Panc1 (cell line): Measurements from ENCODE around the gene KRT10. TPM values are rescaled to one million over a fixed set of nuclear protein-coding genes. Genes with fewer than 3 reads are reported as not detected.

Experiments
- ATAC-seq: fragments of 200-7000 bp; cut with Tn5 transposase; 2 replicates; pipeline ENCODE4 v1.9.1; 2020; ENCODE audit warnings: mild to moderate bottlenecking, moderate library complexity
- BruUV-seq: library from RNA; stranded (reverse); fragments of 400-500 nt; replicated peaks from 2 replicates; lab custom pipeline; 2021; lab: Mats Ljungman, UMichigan
- CTCF ChIA-PET: fragments of 300-600 bp; sonication (Branson Sonifier 250); formaldehyde crosslinking; loops from one replicate; lab custom pipeline; 2022; ENCODE audit warnings: antibody characterized with exemption; lab: Charles Lee
- POLR2A ChIA-PET: fragments of 300-600 bp; sonication (Branson Sonifier 250); formaldehyde crosslinking; loops from one replicate; lab custom pipeline; 2022; ENCODE audit warnings: antibody characterized with exemption; lab: Charles Lee
- DNase-seq: peaks from one replicate; pipeline ENCODE4 v3.0.0-alpha.2; 2010; ENCODE audit warnings: low read depth, low spot score
- H3K27ac ChIP-seq: 2 replicates; pipeline ENCODE4 v1.5.1; 2011; ENCODE audit warnings: mild to moderate bottlenecking, low read length, inconsistent platforms
- H3K27me3 ChIP-seq: fragments of 200-500 bp; sonication (Bioruptor generic); 2 replicates; pipeline ENCODE4 v1.6.0; 2014; ENCODE audit warnings: low read length, inconsistent platforms; ENCODE audit not compliant: control insufficient read depth, insufficient read depth
- H3K36me3 ChIP-seq: fragments of 200-500 bp; sonication (Bioruptor generic); 2 replicates; pipeline ENCODE4 v1.5.1; 2014; ENCODE audit warnings: inconsistent platforms, mild to moderate bottlenecking, low read length, moderate library complexity; ENCODE audit not compliant: control insufficient read depth, insufficient read depth
- H3K4me1 ChIP-seq: 2 replicates; pipeline ENCODE4 v1.5.1; 2011; ENCODE audit warnings: inconsistent platforms, mild to moderate bottlenecking, low read length, moderate library complexity; ENCODE audit not compliant: control insufficient read depth, insufficient read depth
- H3K4me3 ChIP-seq, 2 experiments: 2 replicates each; pipeline ENCODE4 v1.5.1; 2011 to 2012; ENCODE audit warnings: low read depth in 2 of 2, low read length in 2 of 2, mild to moderate bottlenecking in 2 of 2, inconsistent platforms in 1 of 2, moderate library complexity in 1 of 2
- H3K9me3 ChIP-seq: fragments of 200-500 bp; sonication (Bioruptor generic); 2 replicates; pipeline ENCODE4 v1.5.1; 2014; ENCODE audit warnings: low read depth, mild to moderate bottlenecking, inconsistent platforms, low read length, moderate library complexity; ENCODE audit not compliant: control insufficient read depth, insufficient read depth
- CTCF ChIP-seq: fragments of 450-650 bp; IDR thresholded peaks from 2 replicates; pipeline ENCODE4 v1.5.1; 2017; ENCODE audit warnings: mild to moderate bottlenecking
- TCF7L2 ChIP-seq: IDR thresholded peaks from 2 replicates; pipeline ENCODE4 v1.6.1; 2011; ENCODE audit warnings: mild to moderate bottlenecking, low read depth, low read length, inconsistent platforms
- in situ Hi-C: cut with HindIII; loops from 2 replicates; pipeline ENCODE4 v1.10.0; 2016; ENCODE audit warnings: low sequenced_read_pairs, low pct_unique_long_range_greater_than_20kb
- intact Hi-C: fragments of 100-400 bp; cut with micrococcal nuclease; formaldehyde crosslinking; loops from one replicate; pipeline ENCODE4 v1.10.0; 2022; ENCODE audit not compliant: unreplicated experiment
- total RNA-seq: library from RNA; stranded (reverse); gene quantifications from one replicate; pipeline ENCODE4 v1.2.1, GENCODE V29; 2021; ENCODE audit not compliant: unreplicated experiment
- TF ChIP-seq, protein P1 (sequence below), 2 experiments: IDR thresholded peaks; 2 replicates each; pipeline ENCODE4 v1.6.1; 2011 to 2012; ENCODE audit warnings: low read depth in 2 of 2, control low read depth in 1 of 2, low read length in 1 of 2, mild to moderate bottlenecking in 1 of 2, moderate library complexity in 1 of 2; ENCODE audit not compliant: insufficient read depth in 1 of 2

The KRT10 gene
- total RNA-seq, 1 experiment from 2014 or later, result 70.8 TPM

DNA sequence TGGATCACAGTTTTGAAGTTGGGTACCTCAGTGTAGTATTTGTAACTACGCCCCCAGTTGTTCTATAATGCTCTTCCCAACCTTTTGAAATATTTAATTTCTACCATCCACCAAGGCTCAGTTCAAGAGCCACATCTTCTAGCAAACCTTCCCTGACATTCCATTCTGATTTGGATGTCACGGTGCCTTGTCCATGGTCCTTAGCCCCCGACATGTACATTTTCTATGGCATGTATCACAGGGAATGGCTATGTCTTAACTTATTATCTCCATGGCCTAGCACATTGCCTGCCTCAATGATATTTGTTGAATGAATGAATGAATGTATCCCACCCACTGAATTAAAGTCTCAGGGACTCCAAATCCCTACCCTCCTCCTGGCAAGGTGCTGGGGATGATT, 16.3 kb downstream of the KRT10 start:
- ATAC-seq (no peak), DNase-seq (no peak)
- H3K36me3 ChIP-seq, result no peaks in the 10 kb centered on the region
- in situ Hi-C loops (no loop called here), intact Hi-C loops (no loop called here)
- no TSS peak for BruUV-seq
- H3K27ac ChIP-seq, result no peak overlapping the region
- CTCF ChIA-PET, result no interaction called here
- H3K4me3 ChIP-seq, result no peak overlapping the region
- no peak for TF ChIP-seq CTCF
- TF ChIP-seq, protein P1, sequence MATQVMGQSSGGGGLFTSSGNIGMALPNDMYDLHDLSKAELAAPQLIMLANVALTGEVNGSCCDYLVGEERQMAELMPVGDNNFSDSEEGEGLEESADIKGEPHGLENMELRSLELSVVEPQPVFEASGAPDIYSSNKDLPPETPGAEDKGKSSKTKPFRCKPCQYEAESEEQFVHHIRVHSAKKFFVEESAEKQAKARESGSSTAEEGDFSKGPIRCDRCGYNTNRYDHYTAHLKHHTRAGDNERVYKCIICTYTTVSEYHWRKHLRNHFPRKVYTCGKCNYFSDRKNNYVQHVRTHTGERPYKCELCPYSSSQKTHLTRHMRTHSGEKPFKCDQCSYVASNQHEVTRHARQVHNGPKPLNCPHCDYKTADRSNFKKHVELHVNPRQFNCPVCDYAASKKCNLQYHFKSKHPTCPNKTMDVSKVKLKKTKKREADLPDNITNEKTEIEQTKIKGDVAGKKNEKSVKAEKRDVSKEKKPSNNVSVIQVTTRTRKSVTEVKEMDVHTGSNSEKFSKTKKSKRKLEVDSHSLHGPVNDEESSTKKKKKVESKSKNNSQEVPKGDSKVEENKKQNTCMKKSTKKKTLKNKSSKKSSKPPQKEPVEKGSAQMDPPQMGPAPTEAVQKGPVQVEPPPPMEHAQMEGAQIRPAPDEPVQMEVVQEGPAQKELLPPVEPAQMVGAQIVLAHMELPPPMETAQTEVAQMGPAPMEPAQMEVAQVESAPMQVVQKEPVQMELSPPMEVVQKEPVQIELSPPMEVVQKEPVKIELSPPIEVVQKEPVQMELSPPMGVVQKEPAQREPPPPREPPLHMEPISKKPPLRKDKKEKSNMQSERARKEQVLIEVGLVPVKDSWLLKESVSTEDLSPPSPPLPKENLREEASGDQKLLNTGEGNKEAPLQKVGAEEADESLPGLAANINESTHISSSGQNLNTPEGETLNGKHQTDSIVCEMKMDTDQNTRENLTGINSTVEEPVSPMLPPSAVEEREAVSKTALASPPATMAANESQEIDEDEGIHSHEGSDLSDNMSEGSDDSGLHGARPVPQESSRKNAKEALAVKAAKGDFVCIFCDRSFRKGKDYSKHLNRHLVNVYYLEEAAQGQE (IDR thresholded peaks at IDR 0.05; ENCODE audit: insufficient read depth in 1 of 2, low read depth in 2 of 2, low read length in 1 of 2), result peak; percentile 71 to 78; a peak in 3 of 4 replicates
- peaks cover 16% of the 10 kb centered on the region for H3K27me3 ChIP-seq
- no peaks in the 10 kb centered on the region for H3K9me3 ChIP-seq
- POLR2A ChIA-PET, result no interaction called here
- peaks cover 5% of the 10 kb centered on the region for H3K4me1 ChIP-seq

GRCh38 chr17:40803617-40804082, 18.8 kb downstream of the KRT10 start:
- Histone ChIP-seq H3K27ac (no peak overlapping the region), H3K27me3 (peaks cover 27% of the 10 kb centered on the region), H3K4me1 (peaks cover 5% of the 10 kb centered on the region), H3K4me3 (no peak overlapping the region), H3K36me3 (no peaks in the 10 kb centered on the region), H3K9me3 (no peaks in the 10 kb centered on the region)
- DNase-seq, result no peak
- intact Hi-C loops (loop anchor here (2.0 to 5.0 kb wide), 2 partner anchors 49 to 863 kb away; no protein-coding TSS in a partner anchor), in situ Hi-C loops (no loop called here)
- ChIA-PET CTCF (no interaction called here), POLR2A (no interaction called here)
- no TSS peak for BruUV-seq
- TF ChIP-seq TCF7L2 (no peak), CTCF (peak; percentile 92)
- TF ChIP-seq, protein P1 (IDR thresholded peaks at IDR 0.05; ENCODE audit: insufficient read depth in 1 of 2, low read depth in 2 of 2, low read length in 1 of 2), result no peak
- peak; percentile 100 for ATAC-seq
